Transverse colon (tissue), 4 donors: ENCODE results near the gene WDR31.

ENCODE experiments used
- EP300 ChIP-seq: sonication (generic); formaldehyde crosslinking; IDR thresholded peaks from one replicate; pipeline ENCODE4 v1.6.1; 2017; ENCODE audit warnings: antibody characterized with exemption, low read depth
- POLR2A ChIP-seq: fragments of 450-650 bp; IDR thresholded peaks from one replicate; pipeline ENCODE4 v1.6.1; 2016; ENCODE audit warnings: antibody characterized with exemption, mild to moderate bottlenecking, moderate library complexity
- POLR2AphosphoS5 ChIP-seq, 3 donors: sonication (generic); formaldehyde crosslinking; IDR thresholded peaks; one replicate each; pipeline ENCODE4 v1.6.1; 2016; ENCODE audit warnings: antibody characterized with exemption in 3 of 3
- TF ChIP-seq, protein P1 (sequence below), 5 experiments: fragments of 200-600 bp in 3 of 5; fragments of 450-650 bp in 2 of 5; sonication (generic) in 3 of 5; IDR thresholded peaks; 1 replicate in 2 of 5; 2 replicates in 3 of 5; pipeline ENCODE4 v1.5.1; 2016 to 2017; ENCODE audit warnings: antibody characterized with exemption in 5 of 5, inconsistent platforms in 3 of 5, mild to moderate bottlenecking in 2 of 5, moderate library complexity in 1 of 5

DNA sequence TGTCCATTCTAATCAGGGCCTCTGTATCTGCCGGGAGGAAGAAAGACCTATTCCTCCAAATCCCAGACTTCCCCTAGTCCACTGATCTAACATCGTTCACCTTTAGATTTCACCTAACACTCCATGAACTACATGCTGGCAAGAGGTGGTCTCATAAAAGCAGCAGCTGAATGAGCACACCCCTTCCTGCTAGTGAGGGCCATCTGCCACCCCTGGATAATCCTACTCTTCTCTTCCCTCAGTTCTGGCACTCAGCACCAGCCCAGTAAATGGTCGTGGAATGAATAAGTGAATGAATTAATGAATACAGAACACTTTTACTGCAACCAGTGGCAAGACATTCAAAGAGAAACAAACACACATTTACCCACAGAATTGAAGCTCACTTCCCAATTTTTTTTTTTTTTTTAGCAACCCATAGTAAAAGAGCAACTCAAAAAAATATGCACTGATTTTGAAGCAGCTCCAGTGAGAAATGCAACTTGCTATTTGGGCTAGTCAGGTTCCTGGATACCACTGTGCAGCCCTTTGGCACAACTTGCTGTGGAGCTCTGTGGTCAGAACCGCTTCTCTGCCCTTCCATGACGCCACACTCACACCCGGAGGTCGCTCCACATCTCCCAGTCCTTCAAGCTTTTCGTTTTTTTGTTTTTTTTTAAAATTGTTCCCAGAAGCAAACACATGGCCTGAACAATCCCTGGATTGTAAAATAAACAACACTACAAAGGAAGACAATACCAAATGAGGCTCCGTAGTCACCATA lies 43.1 kb downstream of the WDR31 start:
- TF ChIP-seq, protein P1, sequence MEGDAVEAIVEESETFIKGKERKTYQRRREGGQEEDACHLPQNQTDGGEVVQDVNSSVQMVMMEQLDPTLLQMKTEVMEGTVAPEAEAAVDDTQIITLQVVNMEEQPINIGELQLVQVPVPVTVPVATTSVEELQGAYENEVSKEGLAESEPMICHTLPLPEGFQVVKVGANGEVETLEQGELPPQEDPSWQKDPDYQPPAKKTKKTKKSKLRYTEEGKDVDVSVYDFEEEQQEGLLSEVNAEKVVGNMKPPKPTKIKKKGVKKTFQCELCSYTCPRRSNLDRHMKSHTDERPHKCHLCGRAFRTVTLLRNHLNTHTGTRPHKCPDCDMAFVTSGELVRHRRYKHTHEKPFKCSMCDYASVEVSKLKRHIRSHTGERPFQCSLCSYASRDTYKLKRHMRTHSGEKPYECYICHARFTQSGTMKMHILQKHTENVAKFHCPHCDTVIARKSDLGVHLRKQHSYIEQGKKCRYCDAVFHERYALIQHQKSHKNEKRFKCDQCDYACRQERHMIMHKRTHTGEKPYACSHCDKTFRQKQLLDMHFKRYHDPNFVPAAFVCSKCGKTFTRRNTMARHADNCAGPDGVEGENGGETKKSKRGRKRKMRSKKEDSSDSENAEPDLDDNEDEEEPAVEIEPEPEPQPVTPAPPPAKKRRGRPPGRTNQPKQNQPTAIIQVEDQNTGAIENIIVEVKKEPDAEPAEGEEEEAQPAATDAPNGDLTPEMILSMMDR (IDR thresholded peaks at IDR 0.05): no peak
- TF ChIP-seq EP300 (no peak), POLR2A (no peak), POLR2AphosphoS5 (IDR thresholded peaks at IDR 0.05) (no peak)
